Astrocyte of the cerebellum (primary cell): ENCODE measurements around the gene MEI1.
A peak's percentile ranks its signal among the peaks of the same experiment; 100 is the strongest.

Experiments
- DNase-seq: peaks from one replicate; pipeline ENCODE4 v3.0.0-alpha.2; 2011; ENCODE audit warnings: low read depth
- H3K4me3 ChIP-seq: 2 replicates; pipeline ENCODE4 v1.5.1; 2011; ENCODE audit warnings: mild to moderate bottlenecking, low read depth, low read length, moderate library complexity
- in situ Hi-C: cut with HindIII; loops from 2 replicates; pipeline ENCODE4 v1.10.0; 2017; ENCODE audit warnings: low sequenced_read_pairs
- TF ChIP-seq, protein P1 (sequence below): IDR thresholded peaks from 2 replicates; pipeline ENCODE4 v1.5.1; 2012; ENCODE audit warnings: low read length, low read depth, moderate library complexity, mild to moderate bottlenecking; ENCODE audit errors: missing control alignments

MEI1 gene

DNA sequence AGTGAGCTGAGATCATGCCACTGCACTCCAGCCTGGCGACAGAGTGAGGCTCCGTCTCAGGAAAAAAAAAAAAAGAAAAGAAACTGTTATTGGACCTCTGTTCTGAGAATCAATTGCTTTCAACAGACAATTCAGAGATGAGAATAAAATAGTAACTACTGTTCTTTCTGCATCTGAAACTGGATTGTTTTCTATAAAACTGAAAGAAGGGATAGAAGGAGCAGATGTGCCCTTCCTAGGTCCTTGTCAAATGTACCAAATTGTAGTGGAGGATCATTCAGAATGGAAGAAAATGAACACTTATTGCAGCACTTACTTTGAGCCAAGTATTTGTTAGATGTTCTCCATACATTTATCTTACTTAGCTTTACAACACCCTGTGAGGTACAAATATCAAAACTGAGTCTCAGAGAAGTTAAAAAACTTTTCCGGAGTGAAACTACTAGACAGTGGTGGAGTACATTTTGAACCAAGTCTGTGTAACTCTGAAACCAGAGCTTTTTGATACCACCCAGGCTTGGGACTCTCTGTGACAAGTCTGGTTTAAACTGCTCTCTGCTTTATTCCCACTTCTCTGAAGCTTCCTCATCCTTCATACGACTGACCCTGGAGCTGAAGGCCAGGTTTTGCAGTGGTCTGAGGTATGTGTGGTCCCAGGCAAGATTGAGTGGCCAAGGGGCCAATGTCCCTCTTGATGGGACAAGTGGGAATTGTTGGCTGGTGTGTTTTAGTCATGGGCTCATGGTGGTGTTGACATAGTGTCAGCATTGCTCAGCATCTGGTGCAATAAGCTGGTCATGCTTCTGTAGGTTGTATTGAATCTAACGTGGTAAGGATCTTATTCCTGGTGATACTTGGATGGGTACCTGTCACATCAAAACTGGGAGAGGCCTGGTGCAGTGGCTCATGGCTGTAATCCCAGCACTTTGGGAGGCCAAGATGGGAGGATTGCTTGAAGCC is 53.0 kb downstream of the MEI1 start:
- DNase-seq = no peak
- TF ChIP-seq, protein P1, sequence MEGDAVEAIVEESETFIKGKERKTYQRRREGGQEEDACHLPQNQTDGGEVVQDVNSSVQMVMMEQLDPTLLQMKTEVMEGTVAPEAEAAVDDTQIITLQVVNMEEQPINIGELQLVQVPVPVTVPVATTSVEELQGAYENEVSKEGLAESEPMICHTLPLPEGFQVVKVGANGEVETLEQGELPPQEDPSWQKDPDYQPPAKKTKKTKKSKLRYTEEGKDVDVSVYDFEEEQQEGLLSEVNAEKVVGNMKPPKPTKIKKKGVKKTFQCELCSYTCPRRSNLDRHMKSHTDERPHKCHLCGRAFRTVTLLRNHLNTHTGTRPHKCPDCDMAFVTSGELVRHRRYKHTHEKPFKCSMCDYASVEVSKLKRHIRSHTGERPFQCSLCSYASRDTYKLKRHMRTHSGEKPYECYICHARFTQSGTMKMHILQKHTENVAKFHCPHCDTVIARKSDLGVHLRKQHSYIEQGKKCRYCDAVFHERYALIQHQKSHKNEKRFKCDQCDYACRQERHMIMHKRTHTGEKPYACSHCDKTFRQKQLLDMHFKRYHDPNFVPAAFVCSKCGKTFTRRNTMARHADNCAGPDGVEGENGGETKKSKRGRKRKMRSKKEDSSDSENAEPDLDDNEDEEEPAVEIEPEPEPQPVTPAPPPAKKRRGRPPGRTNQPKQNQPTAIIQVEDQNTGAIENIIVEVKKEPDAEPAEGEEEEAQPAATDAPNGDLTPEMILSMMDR = no peak
- in situ Hi-C loops = no loop called here
- H3K4me3 ChIP-seq = no peak overlapping the region

DNA sequence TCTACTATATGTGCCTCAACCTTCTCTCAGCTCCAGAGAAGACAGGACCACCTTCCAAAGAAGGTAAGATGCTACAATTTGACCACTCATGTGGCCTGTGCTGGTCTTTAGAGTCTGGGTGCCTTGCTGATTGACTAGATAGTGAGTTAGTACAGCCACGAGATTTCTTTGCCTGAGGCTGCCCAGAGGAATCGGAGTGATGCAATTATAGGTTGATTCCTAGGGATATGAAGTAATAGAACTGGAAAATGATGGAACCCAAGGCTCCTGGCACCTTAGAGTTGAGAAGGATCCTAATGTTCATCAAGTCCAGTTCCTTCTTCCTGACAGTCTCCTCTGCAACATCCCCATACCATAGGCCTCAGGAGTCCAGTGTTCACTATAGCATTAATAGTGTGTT is 54.7 kb downstream of the MEI1 start:
- TF ChIP-seq, protein P1 = no peak
- in situ Hi-C loops = no loop called here
- DNase-seq = no peak
- H3K4me3 ChIP-seq = no peak overlapping the region

DNA sequence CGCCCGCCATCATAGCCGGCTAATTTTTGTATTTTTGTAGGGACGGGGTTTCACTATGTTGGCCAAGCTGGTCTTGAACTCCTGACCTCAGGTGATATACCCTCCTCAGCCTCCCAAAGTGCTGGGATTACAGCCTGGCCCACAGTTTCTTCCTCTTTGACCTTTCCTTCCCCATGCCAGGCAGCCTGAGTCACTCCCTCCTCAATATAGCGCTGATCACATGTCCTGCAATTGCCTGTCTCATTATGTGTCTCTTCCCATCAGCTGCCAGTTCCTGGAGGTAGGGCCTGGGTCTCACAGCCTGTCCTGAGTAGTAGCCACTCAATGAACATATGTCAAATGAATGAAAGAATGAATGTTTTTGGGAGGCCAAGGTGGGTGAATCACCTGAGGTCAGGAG is 58.2 kb downstream of the MEI1 start:
- TF ChIP-seq, protein P1 = no peak
- in situ Hi-C loops = no loop called here
- H3K4me3 ChIP-seq = no peak overlapping the region
- DNase-seq = no peak

DNA sequence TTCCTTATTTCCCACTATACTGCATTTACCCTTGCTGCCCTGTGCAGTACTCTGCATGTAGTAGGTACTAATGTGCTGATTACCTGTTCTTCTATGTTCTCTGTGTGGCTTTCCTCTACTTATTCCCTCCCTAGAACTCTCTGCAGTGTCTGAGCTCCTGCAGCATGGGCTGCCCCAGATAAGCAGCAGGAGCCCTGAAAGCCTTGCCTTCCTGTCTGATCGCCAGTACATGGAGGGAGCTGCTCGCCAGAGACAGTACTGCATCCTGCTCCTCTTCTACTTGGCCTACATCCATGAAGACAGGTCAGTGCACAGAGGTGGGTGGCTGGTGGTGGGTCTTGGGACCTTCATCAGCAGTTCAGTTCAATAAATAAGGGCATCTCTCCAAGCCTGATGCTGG is 58.9 kb downstream of the MEI1 start:
- in situ Hi-C loops = no loop called here

DNA sequence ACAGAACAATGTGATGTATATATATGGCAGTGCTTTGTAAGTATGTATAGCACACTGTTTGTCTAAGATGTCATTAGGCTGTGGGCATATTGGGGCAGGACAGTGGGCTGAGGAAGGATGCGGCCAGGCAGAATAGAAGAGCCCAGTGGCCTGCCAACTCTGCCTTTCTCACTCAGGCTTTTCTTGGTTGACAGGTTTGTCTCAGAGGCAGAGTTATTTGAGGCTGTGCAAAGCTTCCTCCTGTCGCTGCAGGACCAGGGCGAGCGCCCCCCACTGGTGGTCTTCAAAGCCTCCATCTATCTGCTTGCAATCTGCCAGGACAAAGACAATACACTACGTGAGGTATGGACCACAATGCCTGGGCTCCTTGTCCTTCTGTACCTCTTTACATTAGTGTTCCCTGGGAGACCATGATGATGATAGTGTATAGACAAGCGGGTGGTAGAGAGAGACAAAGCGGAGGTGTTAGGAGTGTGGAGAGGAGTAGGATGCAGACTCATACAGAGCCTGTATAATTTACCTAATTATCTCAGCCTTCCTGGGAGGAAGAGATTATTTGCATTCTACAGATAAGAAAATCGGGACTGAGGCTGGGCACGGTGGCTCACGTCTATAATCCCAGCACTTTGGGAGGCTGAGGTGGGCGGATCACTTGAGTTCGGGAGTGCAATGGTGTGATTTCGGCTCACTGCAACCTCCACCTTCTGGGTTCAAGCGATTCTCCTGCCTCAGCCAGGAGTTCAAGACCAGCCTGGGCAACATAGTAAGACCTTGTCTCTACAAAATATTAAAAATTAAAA is 63.9 kb downstream of the MEI1 start:
- in situ Hi-C loops = no loop called here
- TF ChIP-seq, protein P1 = peak; percentile 37
- no peak for DNase-seq
- no peak overlapping the region for H3K4me3 ChIP-seq

More for the DNA sequence above, 58.9 kb downstream of the MEI1 start:
- TF ChIP-seq, protein P1 = no peak
- H3K4me3 ChIP-seq = no peak overlapping the region
- no peak for DNase-seq

DNA sequence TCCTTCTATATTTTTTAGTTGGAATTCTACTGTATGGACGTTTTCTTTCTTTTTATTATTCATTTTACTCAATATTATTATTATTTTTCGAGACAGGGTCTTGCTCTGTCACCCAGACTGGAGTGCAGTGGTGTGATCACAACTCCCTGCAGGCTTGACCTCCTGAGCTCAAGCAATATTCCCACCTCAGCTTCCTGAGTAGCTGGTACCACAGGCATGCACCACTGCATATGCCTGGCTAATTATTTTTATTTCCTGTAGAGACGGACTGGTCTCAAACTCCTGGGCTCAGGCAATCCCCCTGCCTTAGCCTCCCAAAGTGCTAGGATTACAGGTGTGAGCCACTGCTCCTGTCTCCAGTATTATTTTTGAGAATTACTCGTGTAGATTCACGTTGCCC is 67.2 kb downstream of the MEI1 start:
- DNase-seq = no peak
- in situ Hi-C loops = no loop called here
- no peak overlapping the region for H3K4me3 ChIP-seq
- TF ChIP-seq, protein P1 = no peak
